CD14-positive monocyte (primary cell): Measurements from ENCODE around the gene WNT5A. TPM values are rescaled to one million over a fixed set of nuclear protein-coding genes. Genes with fewer than 3 reads are reported as not detected.

ENCODE experiments used
- DNase-seq, 3 donors: peaks; one replicate each; pipeline ENCODE4 v3.0.0-alpha.2; 2011 to 2022
- H2AFZ ChIP-seq: 2 replicates; pipeline ENCODE4 v1.6.0; 2012; ENCODE audit warnings: mild to moderate bottlenecking, low read depth, low read length, inconsistent platforms; ENCODE audit not compliant: insufficient read depth, poor library complexity, severe bottlenecking
- H3K27ac ChIP-seq, 2 donors: 1 replicate in 1 of 2; 2 replicates in 1 of 2; pipeline ENCODE4 v1.5.1; 2012 to 2013; ENCODE audit warnings: low read length in 2 of 2, control low read depth in 1 of 2, inconsistent platforms in 1 of 2, low read depth in 1 of 2, mild to moderate bottlenecking in 1 of 2
- H3K27me3 ChIP-seq, 2 donors: one replicate each; pipeline versions ENCODE4 v1.6.0 to v1.6.1; 2011 to 2013; ENCODE audit warnings: low read length in 2 of 2; ENCODE audit not compliant: control insufficient read depth in 2 of 2, insufficient read depth in 2 of 2
- H3K36me3 ChIP-seq, 2 donors: replicated peaks in 1 of 2; 1 replicate in 1 of 2; 2 replicates in 1 of 2; pipeline versions ENCODE4 v1.5.1 to v1.6.1; 2012 to 2013; ENCODE audit warnings: low read length in 2 of 2, control low read depth in 1 of 2, inconsistent platforms in 1 of 2, mild to moderate bottlenecking in 1 of 2; ENCODE audit not compliant: insufficient read depth in 2 of 2, control insufficient read depth in 1 of 2
- H3K4me1 ChIP-seq, 2 donors: 1 replicate in 1 of 2; 2 replicates in 1 of 2; pipeline versions ENCODE4 v1.5.1 to v1.6.1; 2012 to 2013; ENCODE audit warnings: low read length in 2 of 2, control low read depth in 1 of 2, inconsistent platforms in 1 of 2, mild to moderate bottlenecking in 1 of 2, moderate library complexity in 1 of 2; ENCODE audit not compliant: insufficient read depth in 2 of 2, control insufficient read depth in 1 of 2
- H3K4me2 ChIP-seq: replicated peaks from 2 replicates; pipeline ENCODE3; 2012; ENCODE audit warnings: low read length, moderate library complexity, mild to moderate bottlenecking; ENCODE audit not compliant: poor library complexity, severe bottlenecking; ENCODE audit errors: extremely low read depth
- H3K4me3 ChIP-seq, 3 experiments: fragments of 200-600 bp in 1 of 3; sonication (generic) in 1 of 3; replicated peaks in 1 of 3; 1 replicate in 2 of 3; 2 replicates in 1 of 3; pipeline ENCODE4 v1.5.1; 2011 to 2013; ENCODE audit warnings: low read length in 3 of 3, mild to moderate bottlenecking in 3 of 3, control low read depth in 2 of 3, low read depth in 2 of 3, inconsistent platforms in 1 of 3, moderate library complexity in 1 of 3
- H3K79me2 ChIP-seq: 2 replicates; pipeline ENCODE4 v1.6.0; 2012; ENCODE audit warnings: mild to moderate bottlenecking, control low read depth, inconsistent platforms, low read length, moderate library complexity; ENCODE audit not compliant: insufficient read depth
- H3K9ac ChIP-seq: 2 replicates; pipeline ENCODE4 v1.6.0; 2017; ENCODE audit warnings: low read length, mild to moderate bottlenecking; ENCODE audit not compliant: insufficient read depth, poor library complexity, severe bottlenecking
- H3K9me3 ChIP-seq, 2 donors: replicated peaks in 1 of 2; 1 replicate in 1 of 2; 2 replicates in 1 of 2; pipeline versions ENCODE4 v1.5.1 to v1.6.1; 2012 to 2013; ENCODE audit warnings: low read length in 2 of 2, control low read depth in 1 of 2; ENCODE audit not compliant: control insufficient read depth in 1 of 2, insufficient read depth in 1 of 2
- H4K20me1 ChIP-seq: 2 replicates; pipeline ENCODE4 v1.6.0; 2012; ENCODE audit warnings: mild to moderate bottlenecking, low read length, control low read depth, moderate library complexity; ENCODE audit not compliant: insufficient read depth
- H3K27ac Mint-ChIP-seq, 7 donors: one replicate each; pipeline ENCODE4 v1.8.0; 2020; ENCODE audit warnings: mild to moderate bottlenecking in 7 of 7, mixed read lengths in 7 of 7, moderate library complexity in 6 of 7, inconsistent platforms in 2 of 7
- H3K27me3 Mint-ChIP-seq, 3 donors: one replicate each; pipeline ENCODE4 v1.8.0; 2021 to 2022; ENCODE audit warnings: low read depth in 3 of 3, mild to moderate bottlenecking in 3 of 3, mixed read lengths in 3 of 3, moderate library complexity in 3 of 3, inconsistent platforms in 1 of 3
- H3K36me3 Mint-ChIP-seq, 2 donors: one replicate each; pipeline ENCODE4 v1.8.0; 2020; ENCODE audit warnings: mixed read lengths in 2 of 2, inconsistent platforms in 1 of 2, mild to moderate bottlenecking in 1 of 2
- H3K4me1 Mint-ChIP-seq: one replicate; pipeline ENCODE4 v1.8.0; 2020; ENCODE audit warnings: mild to moderate bottlenecking, mixed read lengths
- H3K4me3 Mint-ChIP-seq, 2 donors: one replicate each; pipeline ENCODE4 v1.8.0; 2020; ENCODE audit warnings: mild to moderate bottlenecking in 2 of 2, mixed read lengths in 2 of 2, moderate library complexity in 1 of 2
- H3K9me3 Mint-ChIP-seq, 7 donors: one replicate each; pipeline ENCODE4 v1.8.0; 2020 to 2022; ENCODE audit warnings: mixed read lengths in 7 of 7, mild to moderate bottlenecking in 6 of 7, moderate library complexity in 6 of 7, inconsistent platforms in 2 of 7
- CTCF ChIP-seq: fragments of 200-600 bp; IDR thresholded peaks from one replicate; pipeline ENCODE4 v1.8.0; 2022; ENCODE audit warnings: antibody characterized with exemption, mild to moderate bottlenecking
- WGBS: methylation state at CpG from one replicate; pipeline ENCODE4 v1.1.5; 2013; ENCODE audit warnings: missing lambda C conversion rate; ENCODE audit not compliant: insufficient coverage; 5-methylcytosine and 5-hydroxymethylcytosine counted together
- intact Hi-C, 2 donors: fragments of 100-400 bp; cut with micrococcal nuclease; formaldehyde crosslinking; loops; one replicate each; pipeline versions ENCODE4 v1.15.0 to v1.15.1; 2023
- polyA plus RNA-seq, 3 donors: library from polyadenylated mRNA; depleted of rRNA in 1 of 3; unstranded in 2 of 3; stranded (reverse) in 1 of 3; fragments of 300-500 nt in 2 of 3; fragments of >200 nt in 1 of 3; fragmentation: Illumina TruSeq in 2 of 3; gene quantifications; 1 replicate in 2 of 3; 2 replicates in 1 of 3; pipeline ENCODE4 v1.2.3, GENCODE V29; 2012 to 2021

Gene WNT5A
- polyA plus RNA-seq, 3 donors: 0.01 to 0.03 TPM; not detected in 1

- no peak overlapping the region for H3K27ac Mint-ChIP-seq
These were observed 25.7 kb upstream of the WNT5A start for GRCh38 chr3:55512571-55513343.

More at GRCh38 chr3:55512571-55513343, 25.7 kb upstream of the WNT5A start:
- Mint-ChIP-seq H3K36me3 (no peaks in the 10 kb centered on the region), H3K27me3 (peaks cover 0 to 16% (median 7%) of the 10 kb centered on the region in 3 donors), H3K4me1 (no peaks in the 10 kb centered on the region), H3K9me3 (peaks cover 0 to 3% (median 2%) of the 10 kb centered on the region in 7 donors), H3K4me3 (no peak overlapping the region)
- Histone ChIP-seq H3K36me3 (no peaks in the 10 kb centered on the region), H3K27ac (no peak overlapping the region), H3K79me2 (no peaks in the 10 kb centered on the region), H3K4me1 (no peaks in the 10 kb centered on the region), H3K27me3 (peaks cover 0 to 5% of the 10 kb centered on the region in 2 donors), H3K4me2 (no peak overlapping the region), H3K9ac (no peak overlapping the region), H3K9me3 (no peaks in the 10 kb centered on the region), H2AFZ (no peak overlapping the region), H4K20me1 (no peaks in the 10 kb centered on the region), H3K4me3 (no peak overlapping the region)
- 73% methylated on average over 10 of the region's 11 CpGs for WGBS
- TF ChIP-seq CTCF: no peak
- no peak for DNase-seq
- intact Hi-C loops: no loop called here
